RWPE2 (cell line): ENCODE measurements around the gene JAM2.

Experiments used
- ATAC-seq: fragments of 200-7000 bp; cut with Tn5 transposase; 3 replicates; pipeline ENCODE4 v1.9.1; 2021; ENCODE audit warnings: low read depth
- DNase-seq: peaks from one replicate; pipeline ENCODE4 v3.0.0-alpha.2; 2020; ENCODE audit warnings: low spot score
- H3K27ac ChIP-seq: fragments of 450-650 bp; 2 replicates; pipeline ENCODE4 v1.5.1; 2017; ENCODE audit warnings: mild to moderate bottlenecking; ENCODE audit not compliant: poor library complexity, severe bottlenecking
- H3K27me3 ChIP-seq: fragments of 250-450 bp; sonication (Bioruptor Pico); 2 replicates; pipeline ENCODE4 v1.5.1; 2021; ENCODE audit warnings: mild to moderate bottlenecking, moderate library complexity; ENCODE audit not compliant: insufficient read depth, poor library complexity, severe bottlenecking
- H3K36me3 ChIP-seq: fragments of 250-450 bp; sonication (Bioruptor Pico); 2 replicates; pipeline ENCODE4 v1.5.1; 2020; ENCODE audit warnings: low read depth, mild to moderate bottlenecking, moderate library complexity
- H3K4me1 ChIP-seq: fragments of 250-450 bp; sonication (Bioruptor Pico); 2 replicates; pipeline ENCODE4 v1.5.1; 2021; ENCODE audit warnings: mild to moderate bottlenecking, moderate library complexity; ENCODE audit not compliant: insufficient read depth, poor library complexity, severe bottlenecking
- H3K4me3 ChIP-seq: fragments of 250-450 bp; sonication (Bioruptor Pico); 2 replicates; pipeline ENCODE4 v1.5.1; 2021; ENCODE audit warnings: mild to moderate bottlenecking, moderate library complexity; ENCODE audit not compliant: severe bottlenecking
- H3K9me3 ChIP-seq: fragments of 250-450 bp; sonication (Bioruptor Pico); 2 replicates; pipeline ENCODE4 v1.5.1; 2021; ENCODE audit warnings: mild to moderate bottlenecking, moderate library complexity; ENCODE audit not compliant: severe bottlenecking
- TF ChIP-seq, protein P1 (sequence below): fragments of 450-650 bp; IDR thresholded peaks from one replicate; pipeline ENCODE4 v1.5.1; 2017; ENCODE audit warnings: mild to moderate bottlenecking, moderate library complexity; ENCODE audit not compliant: poor library complexity, severe bottlenecking

Gene JAM2

DNA sequence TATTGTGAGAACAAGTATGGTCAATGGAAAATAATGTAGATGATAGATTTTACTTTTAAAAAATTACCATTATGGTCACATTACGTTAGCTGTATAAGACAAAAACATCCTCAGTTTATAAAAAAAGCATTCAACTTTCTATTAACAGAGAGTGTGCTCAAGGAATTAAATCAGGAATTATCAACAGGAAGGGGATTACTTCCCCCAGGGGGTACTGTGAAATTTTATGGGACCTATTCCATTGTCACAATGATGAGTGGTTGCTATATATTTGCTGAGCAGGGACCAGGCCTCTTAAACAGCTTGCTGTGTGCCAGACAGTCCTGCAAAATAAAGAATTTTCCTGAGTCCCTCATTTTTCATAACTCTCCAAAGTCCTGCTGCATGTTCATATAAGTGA, 21.2 kb downstream of the JAM2 start:
- TF ChIP-seq, protein P1, sequence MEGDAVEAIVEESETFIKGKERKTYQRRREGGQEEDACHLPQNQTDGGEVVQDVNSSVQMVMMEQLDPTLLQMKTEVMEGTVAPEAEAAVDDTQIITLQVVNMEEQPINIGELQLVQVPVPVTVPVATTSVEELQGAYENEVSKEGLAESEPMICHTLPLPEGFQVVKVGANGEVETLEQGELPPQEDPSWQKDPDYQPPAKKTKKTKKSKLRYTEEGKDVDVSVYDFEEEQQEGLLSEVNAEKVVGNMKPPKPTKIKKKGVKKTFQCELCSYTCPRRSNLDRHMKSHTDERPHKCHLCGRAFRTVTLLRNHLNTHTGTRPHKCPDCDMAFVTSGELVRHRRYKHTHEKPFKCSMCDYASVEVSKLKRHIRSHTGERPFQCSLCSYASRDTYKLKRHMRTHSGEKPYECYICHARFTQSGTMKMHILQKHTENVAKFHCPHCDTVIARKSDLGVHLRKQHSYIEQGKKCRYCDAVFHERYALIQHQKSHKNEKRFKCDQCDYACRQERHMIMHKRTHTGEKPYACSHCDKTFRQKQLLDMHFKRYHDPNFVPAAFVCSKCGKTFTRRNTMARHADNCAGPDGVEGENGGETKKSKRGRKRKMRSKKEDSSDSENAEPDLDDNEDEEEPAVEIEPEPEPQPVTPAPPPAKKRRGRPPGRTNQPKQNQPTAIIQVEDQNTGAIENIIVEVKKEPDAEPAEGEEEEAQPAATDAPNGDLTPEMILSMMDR = no peak
- Histone ChIP-seq H3K36me3 (no peaks in the 10 kb centered on the region), H3K9me3 (no peaks in the 10 kb centered on the region), H3K4me3 (no peak overlapping the region), H3K27ac (no peak overlapping the region), H3K4me1 (no peaks in the 10 kb centered on the region), H3K27me3 (no peaks in the 10 kb centered on the region)
- ATAC-seq = no peak
- no peak for DNase-seq

- Histone ChIP-seq H3K27me3 (no peaks in the 10 kb centered on the region), H3K4me3 (no peak overlapping the region), H3K9me3 (no peaks in the 10 kb centered on the region), H3K27ac (no peak overlapping the region), H3K4me1 (no peaks in the 10 kb centered on the region), H3K36me3 (no peaks in the 10 kb centered on the region)
- DNase-seq (no peak), ATAC-seq (no peak)
- TF ChIP-seq, protein P1 = no peak
These were observed 25.5 kb downstream of the JAM2 start for GRCh38 chr21:25664491-25664931.

DNA sequence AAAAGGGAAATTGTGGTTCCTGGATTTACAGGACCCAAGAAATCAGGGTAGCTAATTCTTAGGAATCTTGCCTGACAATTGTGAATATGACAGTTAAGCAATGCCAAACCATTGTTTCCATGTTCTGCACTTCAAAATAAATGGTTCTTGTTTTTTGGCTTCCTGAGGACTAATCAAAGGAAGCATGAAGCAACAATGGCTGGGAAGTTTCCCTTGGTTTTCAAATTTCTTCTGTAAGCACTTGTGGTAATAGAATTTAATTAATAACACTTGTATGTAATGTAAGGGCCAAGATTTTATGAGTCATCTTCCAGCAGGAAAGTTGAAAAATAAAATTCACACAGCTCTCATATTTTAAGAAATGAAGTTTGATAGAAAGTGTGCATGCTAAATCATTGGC, 31.7 kb downstream of the JAM2 start:
- Histone ChIP-seq H3K27me3 (no peaks in the 10 kb centered on the region), H3K4me1 (no peaks in the 10 kb centered on the region), H3K27ac (no peak overlapping the region), H3K9me3 (no peaks in the 10 kb centered on the region), H3K4me3 (no peak overlapping the region), H3K36me3 (no peaks in the 10 kb centered on the region)
- ATAC-seq (no peak), DNase-seq (no peak)
- TF ChIP-seq, protein P1 = no peak

- no peak overlapping the region for H3K4me3 ChIP-seq
- no peaks in the 10 kb centered on the region for H3K4me1 ChIP-seq
- DNase-seq (no peak), ATAC-seq (no peak)
- no peaks in the 10 kb centered on the region for H3K9me3 ChIP-seq
- H3K27ac ChIP-seq = no peak overlapping the region
- TF ChIP-seq, protein P1 = no peak
- H3K27me3 ChIP-seq = no peaks in the 10 kb centered on the region
- H3K36me3 ChIP-seq = no peaks in the 10 kb centered on the region
These were observed 37.4 kb downstream of the JAM2 start for GRCh38 chr21:25676451-25676850.

DNA sequence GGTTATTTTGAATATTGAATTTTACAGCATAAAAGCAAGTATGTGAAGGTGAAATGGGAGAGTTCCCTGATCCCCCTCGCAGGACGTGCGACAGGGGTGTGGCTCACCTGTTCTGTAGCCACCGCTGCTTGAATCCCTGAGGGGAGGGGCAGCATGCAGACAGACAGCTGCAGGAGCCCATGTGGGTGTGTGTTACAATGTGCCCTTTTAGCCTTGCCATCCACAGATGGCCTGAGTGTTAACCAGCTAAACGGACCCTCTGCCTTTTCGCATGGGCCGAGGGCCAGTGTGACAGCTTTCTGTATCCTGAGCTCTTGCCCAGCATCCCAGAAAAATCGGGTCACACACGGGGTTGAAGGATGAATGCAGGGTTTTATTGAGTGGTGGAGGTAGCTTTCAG, 43.3 kb downstream of the JAM2 start:
- H3K4me3 ChIP-seq = no peak overlapping the region
- TF ChIP-seq, protein P1 = no peak
- no peak overlapping the region for H3K27ac ChIP-seq
- no peak for ATAC-seq
- peaks cover 8% of the 10 kb centered on the region for H3K27me3 ChIP-seq
- H3K4me1 ChIP-seq = no peaks in the 10 kb centered on the region
- no peak for DNase-seq
- H3K36me3 ChIP-seq = no peaks in the 10 kb centered on the region
- no peaks in the 10 kb centered on the region for H3K9me3 ChIP-seq
